HEK293 (cell line): ENCODE data around the gene CLTCL1.
"Not testable (repeated sequence)": the region's sequence is repeated elsewhere in the genome, so short reads cannot be mapped to it uniquely, and the experiment has no call there.

Source experiments
- CTCF ChIA-PET: fragments of 350-600 bp; formaldehyde crosslinking; extraction: SDS; loops from one replicate; lab custom pipeline; 2021; ENCODE audit warnings: antibody characterized with exemption; lab: Yijun Ruan, JAX
- POLR2A ChIA-PET: fragments of 300-600 bp; formaldehyde crosslinking; extraction: SDS; loops from one replicate; lab custom pipeline; 2020; ENCODE audit warnings: antibody characterized with exemption, inconsistent platforms; lab: Yijun Ruan, JAX
- H3K27ac ChIP-seq: fragments of 200-500 bp; sonication (Bioruptor generic); 2 replicates; pipeline ENCODE4 v1.5.1; 2014; ENCODE audit warnings: low read depth, low read length, control low read depth, inconsistent platforms; ENCODE audit errors: extremely low read depth
- H3K36me3 ChIP-seq, 2 experiments: fragments of 200-500 bp in 1 of 2; sonication (Bioruptor generic) in 1 of 2; 1 replicate in 1 of 2; 2 replicates in 1 of 2; pipeline ENCODE4 v1.5.1; 2014 to 2017; ENCODE audit warnings: inconsistent platforms in 2 of 2, low read length in 2 of 2; ENCODE audit not compliant: control insufficient read depth in 2 of 2, insufficient read depth in 1 of 2
- H3K4me1 ChIP-seq: fragments of 200-500 bp; sonication (Bioruptor generic); 2 replicates; pipeline ENCODE4 v1.5.1; 2014; ENCODE audit warnings: mild to moderate bottlenecking, low read length, inconsistent platforms; ENCODE audit not compliant: control insufficient read depth, insufficient read depth
- H3K4me3 ChIP-seq: 2 replicates; pipeline ENCODE4 v1.5.1; 2011; ENCODE audit warnings: low read depth, mild to moderate bottlenecking, control low read depth, low read length, moderate library complexity
- H3K9me3 ChIP-seq: fragments of 200-500 bp; sonication (Bioruptor generic); 2 replicates; pipeline ENCODE4 v1.5.1; 2014; ENCODE audit warnings: low read depth, low read length, inconsistent platforms; ENCODE audit not compliant: control insufficient read depth, insufficient read depth
- ATF2 ChIP-seq: fragments of 450-650 bp; formaldehyde crosslinking; IDR thresholded peaks from 2 replicates; pipeline ENCODE4 v1.5.1; 2016; ENCODE audit warnings: missing biosample characterization, missing genetic modification characterization, low read depth
- EGR2 ChIP-seq: fragments of 450-650 bp; formaldehyde crosslinking; IDR thresholded peaks from 2 replicates; pipeline ENCODE4 v1.5.1; 2016; ENCODE audit warnings: low read depth, missing biosample characterization, missing genetic modification characterization
- GFI1B ChIP-seq: fragments of 450-650 bp; formaldehyde crosslinking; IDR thresholded peaks from 2 replicates; pipeline ENCODE4 v1.5.1; 2016; ENCODE audit warnings: missing biosample characterization, missing genetic modification characterization
- HOXD13 ChIP-seq: sonication (generic); formaldehyde crosslinking; IDR thresholded peaks from 2 replicates; pipeline ENCODE4 v1.8.0; 2022; ENCODE audit warnings: missing genetic modification reagents, borderline replicate concordance
- KLF16 ChIP-seq: fragments of 450-650 bp; formaldehyde crosslinking; IDR thresholded peaks from 2 replicates; pipeline ENCODE4 v1.5.1; 2017; ENCODE audit warnings: missing biosample characterization, missing genetic modification characterization
- KLF8 ChIP-seq: fragments of 450-650 bp; formaldehyde crosslinking; IDR thresholded peaks from 2 replicates; pipeline ENCODE4 v1.5.1; 2016; ENCODE audit warnings: missing biosample characterization, missing genetic modification characterization
- PATZ1 ChIP-seq: fragments of 450-650 bp; formaldehyde crosslinking; IDR thresholded peaks from 2 replicates; pipeline ENCODE4 v1.5.1; 2016; ENCODE audit warnings: missing biosample characterization, missing genetic modification characterization
- SP7 ChIP-seq: fragments of 450-650 bp; formaldehyde crosslinking; IDR thresholded peaks from 2 replicates; pipeline ENCODE4 v1.5.1; 2016; ENCODE audit warnings: missing biosample characterization, missing genetic modification characterization
- ZBTB10 ChIP-seq: fragments of 450-650 bp; formaldehyde crosslinking; IDR thresholded peaks from 2 replicates; pipeline ENCODE4 v1.5.1; 2016; ENCODE audit warnings: missing biosample characterization, missing genetic modification characterization
- ZBTB49 ChIP-seq: fragments of 450-650 bp; formaldehyde crosslinking; IDR thresholded peaks from 2 replicates; pipeline ENCODE4 v1.5.1; 2016; ENCODE audit warnings: missing biosample characterization, missing genetic modification characterization, low read depth
- ZFP3 ChIP-seq: fragments of 450-650 bp; formaldehyde crosslinking; IDR thresholded peaks from 2 replicates; pipeline ENCODE4 v1.5.1; 2016; ENCODE audit warnings: low read depth, missing biosample characterization, missing genetic modification characterization
- ZFP37 ChIP-seq: fragments of 450-650 bp; formaldehyde crosslinking; IDR thresholded peaks from 2 replicates; pipeline ENCODE4 v1.5.1; 2016; ENCODE audit warnings: missing biosample characterization, missing genetic modification characterization
- ZFP41 ChIP-seq: fragments of 450-650 bp; formaldehyde crosslinking; IDR thresholded peaks from 2 replicates; pipeline ENCODE4 v1.5.1; 2016; ENCODE audit warnings: missing biosample characterization, missing genetic modification characterization, borderline replicate concordance
- ZNF155 ChIP-seq: fragments of 450-650 bp; formaldehyde crosslinking; IDR thresholded peaks from 2 replicates; pipeline ENCODE4 v1.5.1; 2016; ENCODE audit warnings: missing biosample characterization, missing genetic modification characterization
- ZNF157 ChIP-seq: fragments of 450-650 bp; formaldehyde crosslinking; IDR thresholded peaks from 2 replicates; pipeline ENCODE4 v1.5.1; 2016; ENCODE audit warnings: missing biosample characterization, missing genetic modification characterization
- ZNF184 ChIP-seq: fragments of 450-650 bp; IDR thresholded peaks from 2 replicates; pipeline ENCODE4 v1.5.1; 2018; ENCODE audit warnings: missing biosample characterization, mild to moderate bottlenecking, missing genetic modification characterization
- ZNF214 ChIP-seq: fragments of 450-650 bp; formaldehyde crosslinking; IDR thresholded peaks from 2 replicates; pipeline ENCODE4 v1.5.1; 2017; ENCODE audit warnings: missing biosample characterization, mild to moderate bottlenecking, missing genetic modification characterization, borderline replicate concordance
- ZNF221 ChIP-seq: fragments of 450-650 bp; formaldehyde crosslinking; IDR thresholded peaks from 2 replicates; pipeline ENCODE4 v1.5.1; 2017; ENCODE audit warnings: missing biosample characterization, missing genetic modification characterization, borderline replicate concordance
- ZNF366 ChIP-seq: fragments of 450-650 bp; formaldehyde crosslinking; conservative IDR thresholded peaks from 2 replicates; pipeline ENCODE4 v1.5.1; 2016; ENCODE audit warnings: missing biosample characterization, missing genetic modification characterization
- ZNF544 ChIP-seq: fragments of 450-650 bp; formaldehyde crosslinking; IDR thresholded peaks from 2 replicates; pipeline ENCODE4 v1.5.0; 2017; ENCODE audit warnings: missing biosample characterization, missing genetic modification characterization
- ZNF623 ChIP-seq: fragments of 450-650 bp; formaldehyde crosslinking; IDR thresholded peaks from 2 replicates; pipeline ENCODE4 v1.5.1; 2016; ENCODE audit warnings: missing biosample characterization, missing genetic modification characterization
- ZNF660 ChIP-seq: fragments of 450-650 bp; IDR thresholded peaks from 2 replicates; pipeline ENCODE4 v1.5.1; 2018; ENCODE audit warnings: missing biosample characterization, mild to moderate bottlenecking, missing genetic modification characterization
- ZNF664 ChIP-seq: fragments of 450-650 bp; formaldehyde crosslinking; IDR thresholded peaks from 2 replicates; pipeline ENCODE4 v1.5.1; 2016; ENCODE audit warnings: missing biosample characterization, missing genetic modification characterization

Gene CLTCL1

GRCh38 chr22:19330205-19330604, 38.7 kb upstream of the CLTCL1 start:
- H3K27ac ChIP-seq, H3K4me3 ChIP-seq, H3K4me1 ChIP-seq, POLR2A ChIA-PET, CTCF ChIA-PET, H3K9me3 ChIP-seq: not testable (repeated sequence)
- peaks cover 0 to 50% of the 10 kb centered on the region in 2 experiments; a peak in 1 of 3 replicates for H3K36me3 ChIP-seq

GRCh38 chr22:19329454-19329853, 37.9 kb upstream of the CLTCL1 start:
- H3K4me3 ChIP-seq: no peak overlapping the region
- H3K4me1 ChIP-seq: no peaks in the 10 kb centered on the region
- ChIA-PET POLR2A (no interaction called here), CTCF (no interaction called here)
- TF ChIP-seq ZNF184 (tag by site-specific recombination) (no peak), ZNF221 (no peak), ZFP41 (tag by site-specific recombination) (no peak), ZNF664 (tag by site-specific recombination) (no peak), ZNF155 (no peak), KLF8 (tag by site-specific recombination) (no peak), ZNF660 (no peak), ZNF366 (no peak), ZFP37 (tag by site-specific recombination) (no peak), ZFP3 (tag by site-specific recombination) (no peak), ZNF623 (tag by site-specific recombination) (no peak), ZNF214 (tag by site-specific recombination) (no peak), ZBTB49 (tag by site-specific recombination) (no peak), EGR2 (tag by site-specific recombination) (no peak)
- no peak overlapping the region for H3K27ac ChIP-seq
- peaks cover 0 to 43% of the 10 kb centered on the region in 2 experiments; a peak in 1 of 3 replicates for H3K36me3 ChIP-seq
- H3K9me3 ChIP-seq: no peaks in the 10 kb centered on the region

- Histone ChIP-seq H3K4me3 (no peak overlapping the region), H3K36me3 (peaks cover 0 to 19% of the 10 kb centered on the region in 2 experiments; a peak in 1 of 3 replicates), H3K9me3 (no peaks in the 10 kb centered on the region), H3K4me1 (no peaks in the 10 kb centered on the region), H3K27ac (no peak overlapping the region)
- POLR2A ChIA-PET: no interaction called here
- no peak for TF ChIP-seq SP7 (tag by site-specific recombination)
- TF ChIP-seq HOXD13: no peak
- no peak for TF ChIP-seq ZBTB10 (tag by site-specific recombination)
- TF ChIP-seq ATF2: no peak
- no peak for TF ChIP-seq ZNF157
- no peak for TF ChIP-seq ZFP41 (tag by site-specific recombination)
- TF ChIP-seq ZNF366: no peak
- TF ChIP-seq PATZ1: no peak
- TF ChIP-seq ZNF544 (tag by site-specific recombination): no peak
- TF ChIP-seq ZNF214 (tag by site-specific recombination): no peak
- no peak for TF ChIP-seq KLF16 (tag by site-specific recombination)
- no peak for TF ChIP-seq GFI1B (tag by site-specific recombination)
- CTCF ChIA-PET: no interaction called here
Measured at GRCh38 chr22:19325296-19325948, 33.9 kb upstream of the CLTCL1 start.
